Measurements from ENCODE around the gene GPR150. TPM values are rescaled to one million over a fixed set of nuclear protein-coding genes. Genes with fewer than 3 reads are reported as not detected.

The GPR150 gene
- under 1 TPM in 3 of 4 donors, not detected in 1; 0.29 to 0.59 (median 0.29) TPM for total RNA-seq

- H3K9me3 ChIP-seq, result no peaks in the 10 kb centered on the region
- H3K27ac ChIP-seq, result peak within 1 kb of the TSS; percentile 29 to 70 (median 51)
- ATAC-seq (peak; percentile 69 to 70), DNase-seq (peak in 1 of 2 donors; percentile 59)
- intact Hi-C loops (cut with DNase I; ENCODE audit: low total_unique reads), result loop anchor here (2.0 kb wide), 1 partner anchor 65 kb away; the partner anchor contains the start of genes ARSK and SKIC3
- no peaks in the 10 kb centered on the region for H3K36me3 ChIP-seq
- in situ Hi-C loops (cut with MboI; ENCODE audit: low sequenced_read_pairs in 4 of 4), result no loop called here
- no peaks in the 10 kb centered on the region for H3K27me3 ChIP-seq
- peak within 1 kb of the TSS; percentile 58 to 82 (median 66) for H3K4me3 ChIP-seq
- TF ChIP-seq POLR2A (IDR thresholded peaks at IDR 0.05) (peak in 1 of 2 donors; percentile 13), CTCF (IDR thresholded peaks at IDR 0.05 in 4 of 5, conservative IDR thresholded peaks at IDR 0.05 in 1 of 5) (no peak)
- H3K4me1 ChIP-seq, result peaks cover 6 to 16% of the 10 kb centered on the region in 2 donors
Observed at GRCh38 chr5:95620030-95620869, at the start of gene GPR150. Gene GPR150 (plus strand): TSS chr5:95620087. CDS start chr5:95620276, 189 bp downstream.

DNA sequence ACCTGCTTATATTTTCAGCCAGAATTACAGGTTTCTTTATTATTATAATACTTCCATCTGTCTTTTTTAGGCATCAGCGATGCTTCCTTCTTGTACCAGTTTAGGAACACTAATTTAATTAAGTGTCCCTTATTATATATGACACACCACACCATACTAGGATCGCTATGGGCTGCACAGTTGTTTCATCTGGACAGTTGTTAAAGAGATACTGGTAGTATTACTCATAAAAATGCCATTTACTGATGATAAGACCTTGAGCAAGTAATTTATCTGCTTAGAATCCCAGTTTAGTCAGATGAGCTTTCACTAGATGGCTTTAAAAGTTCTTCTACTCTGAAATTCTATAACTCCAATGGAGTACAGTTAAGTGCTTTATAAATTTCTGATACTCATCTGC lies 47.9 kb upstream of the GPR150 start:
- no peaks in the 10 kb centered on the region for H3K36me3 ChIP-seq
- intact Hi-C loops (cut with DNase I; ENCODE audit: low total_unique reads), result no loop called here

GRCh38 chr5:95581576-95581975 lies 38.3 kb upstream of the GPR150 start:
- TF ChIP-seq CTCF (IDR thresholded peaks at IDR 0.05 in 4 of 5, conservative IDR thresholded peaks at IDR 0.05 in 1 of 5) (no peak), POLR2A (IDR thresholded peaks at IDR 0.05) (no peak)
- H3K9me3 ChIP-seq, result no peaks in the 10 kb centered on the region
- no peak overlapping the region for H3K4me3 ChIP-seq
- no peak for ATAC-seq
- intact Hi-C loops (cut with DNase I; ENCODE audit: low total_unique reads), result no loop called here
- H3K27ac ChIP-seq, result no peak overlapping the region
- H3K4me1 ChIP-seq, result no peaks in the 10 kb centered on the region
- no peak for DNase-seq
- no peaks in the 10 kb centered on the region for H3K27me3 ChIP-seq
- no peaks in the 10 kb centered on the region for H3K36me3 ChIP-seq
- in situ Hi-C loops (cut with MboI; ENCODE audit: low sequenced_read_pairs in 4 of 4), result no loop called here

More for the DNA sequence above, 47.9 kb upstream of the GPR150 start:
- ATAC-seq, result no peak
- Histone ChIP-seq H3K9me3 (no peaks in the 10 kb centered on the region), H3K27me3 (no peaks in the 10 kb centered on the region), H3K4me1 (peaks cover 0 to 9% of the 10 kb centered on the region in 2 donors), H3K4me3 (no peak overlapping the region), H3K27ac (no peak overlapping the region)
- DNase-seq, result no peak
- in situ Hi-C loops (cut with MboI; ENCODE audit: low sequenced_read_pairs in 4 of 4), result no loop called here
- TF ChIP-seq POLR2A (IDR thresholded peaks at IDR 0.05), result no peak
- TF ChIP-seq CTCF (IDR thresholded peaks at IDR 0.05 in 4 of 5, conservative IDR thresholded peaks at IDR 0.05 in 1 of 5), result no peak

- intact Hi-C loops (cut with DNase I; ENCODE audit: low total_unique reads) (no loop called here), in situ Hi-C loops (cut with MboI; ENCODE audit: low sequenced_read_pairs in 4 of 4) (no loop called here)
- Histone ChIP-seq H3K36me3 (no peaks in the 10 kb centered on the region), H3K4me1 (no peaks in the 10 kb centered on the region), H3K27me3 (no peaks in the 10 kb centered on the region), H3K9me3 (no peaks in the 10 kb centered on the region), H3K27ac (no peak overlapping the region), H3K4me3 (no peak overlapping the region)
- ATAC-seq, result no peak
- no peak for DNase-seq
- TF ChIP-seq CTCF (IDR thresholded peaks at IDR 0.05 in 4 of 5, conservative IDR thresholded peaks at IDR 0.05 in 1 of 5), result no peak
- TF ChIP-seq POLR2A (IDR thresholded peaks at IDR 0.05), result no peak
Observed at GRCh38 chr5:95583992-95584391, 35.9 kb upstream of the GPR150 start.

All from gastrocnemius medialis (tissue), 4 donors.